Peyer's patch (tissue), 4 donors: ENCODE data around the gene PLAC1. TPM values are rescaled to one million over a fixed set of nuclear protein-coding genes. Genes with fewer than 3 reads are reported as not detected.

Experiments used
- DNase-seq, 3 donors: peaks; one replicate each; pipeline ENCODE4 v3.0.0-alpha.2; 2017 to 2019
- H3K27ac ChIP-seq, 4 donors: fragments of 200-600 bp; sonication (generic); one replicate each; pipeline ENCODE4 v1.5.1; 2016 to 2019
- H3K27me3 ChIP-seq, 2 donors: fragments of 200-600 bp; sonication (generic); one replicate each; pipeline ENCODE4 v1.5.1; 2019
- H3K36me3 ChIP-seq, 3 donors: fragments of 200-600 bp; sonication (generic); one replicate each; pipeline ENCODE4 v1.5.1; 2016 to 2019
- H3K4me1 ChIP-seq, 4 donors: fragments of 200-600 bp; sonication (generic); one replicate each; pipeline ENCODE4 v1.5.1; 2016 to 2019
- H3K4me3 ChIP-seq, 4 donors: fragments of 200-600 bp; sonication (generic); 1 replicate in 3 of 4; 2 replicates in 1 of 4; pipeline ENCODE4 v1.5.1; 2016 to 2019; ENCODE audit warnings: mild to moderate bottlenecking in 1 of 4
- H3K9me3 ChIP-seq, 4 donors: fragments of 200-600 bp; sonication (generic); one replicate each; pipeline ENCODE4 v1.5.1; 2016 to 2019; ENCODE audit warnings: mild to moderate bottlenecking in 1 of 4
- POLR2A ChIP-seq, 2 donors: fragments of 450-650 bp; IDR thresholded peaks; one replicate each; pipeline ENCODE4 v1.5.1; 2017; ENCODE audit warnings: antibody characterized with exemption in 2 of 2, mild to moderate bottlenecking in 2 of 2, moderate library complexity in 2 of 2
- total RNA-seq, 4 donors: library from RNA; depleted of rRNA; stranded (reverse); fragments of >200 nt; gene quantifications; one replicate each; pipeline ENCODE4 v1.1.0, GENCODE V29; 2016
- TF ChIP-seq, protein P1 (sequence below), 6 experiments: fragments of 450-650 bp in 4 of 6; fragments of 200-600 bp in 2 of 6; sonication (generic) in 1 of 6; IDR thresholded peaks; one replicate each; pipeline ENCODE4 v1.5.1; 2017 to 2019; ENCODE audit warnings: antibody characterized with exemption in 6 of 6, mild to moderate bottlenecking in 3 of 6, moderate library complexity in 1 of 6

Gene PLAC1
- total RNA-seq, 4 donors from 2014 or later: not detected

DNA sequence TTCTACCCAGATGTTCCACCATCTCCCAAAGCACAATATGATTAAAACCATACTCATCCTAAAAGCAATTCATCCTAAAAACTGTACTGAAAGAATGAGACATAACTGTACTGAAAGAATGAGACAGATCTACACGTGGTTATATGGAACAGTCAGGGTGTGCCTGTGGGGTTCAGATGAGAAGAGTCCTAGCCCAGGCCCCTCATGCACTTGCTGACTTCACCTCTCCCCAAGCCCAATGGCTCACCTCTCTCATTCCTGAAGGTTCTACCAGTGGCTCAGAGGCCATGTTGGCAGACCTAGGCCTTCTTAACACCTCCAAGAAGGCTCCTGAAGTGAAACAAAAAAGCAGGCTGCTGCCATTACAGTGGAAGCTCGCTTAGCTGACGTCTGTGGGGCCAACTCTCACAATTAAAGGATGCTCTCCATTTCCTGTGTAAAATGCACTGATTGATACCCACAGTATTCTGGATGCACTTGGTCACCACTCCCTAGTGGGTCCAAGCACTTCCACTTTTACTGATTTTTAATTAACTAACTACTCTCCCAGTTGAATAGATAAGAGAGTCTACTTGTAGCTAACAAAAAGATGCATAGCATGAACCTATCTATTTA lies 3.8 kb downstream of the PLAC1 start:
- no peak overlapping the region for H3K27ac ChIP-seq
- no peaks in the 10 kb centered on the region for H3K27me3 ChIP-seq
- TF ChIP-seq, protein P1, sequence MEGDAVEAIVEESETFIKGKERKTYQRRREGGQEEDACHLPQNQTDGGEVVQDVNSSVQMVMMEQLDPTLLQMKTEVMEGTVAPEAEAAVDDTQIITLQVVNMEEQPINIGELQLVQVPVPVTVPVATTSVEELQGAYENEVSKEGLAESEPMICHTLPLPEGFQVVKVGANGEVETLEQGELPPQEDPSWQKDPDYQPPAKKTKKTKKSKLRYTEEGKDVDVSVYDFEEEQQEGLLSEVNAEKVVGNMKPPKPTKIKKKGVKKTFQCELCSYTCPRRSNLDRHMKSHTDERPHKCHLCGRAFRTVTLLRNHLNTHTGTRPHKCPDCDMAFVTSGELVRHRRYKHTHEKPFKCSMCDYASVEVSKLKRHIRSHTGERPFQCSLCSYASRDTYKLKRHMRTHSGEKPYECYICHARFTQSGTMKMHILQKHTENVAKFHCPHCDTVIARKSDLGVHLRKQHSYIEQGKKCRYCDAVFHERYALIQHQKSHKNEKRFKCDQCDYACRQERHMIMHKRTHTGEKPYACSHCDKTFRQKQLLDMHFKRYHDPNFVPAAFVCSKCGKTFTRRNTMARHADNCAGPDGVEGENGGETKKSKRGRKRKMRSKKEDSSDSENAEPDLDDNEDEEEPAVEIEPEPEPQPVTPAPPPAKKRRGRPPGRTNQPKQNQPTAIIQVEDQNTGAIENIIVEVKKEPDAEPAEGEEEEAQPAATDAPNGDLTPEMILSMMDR (IDR thresholded peaks at IDR 0.05): no peak
- TF ChIP-seq POLR2A (IDR thresholded peaks at IDR 0.05): no peak
- H3K4me3 ChIP-seq: no peak overlapping the region
- no peaks in the 10 kb centered on the region for H3K9me3 ChIP-seq
- H3K4me1 ChIP-seq: no peaks in the 10 kb centered on the region
- no peak for DNase-seq
- no peaks in the 10 kb centered on the region for H3K36me3 ChIP-seq

DNA sequence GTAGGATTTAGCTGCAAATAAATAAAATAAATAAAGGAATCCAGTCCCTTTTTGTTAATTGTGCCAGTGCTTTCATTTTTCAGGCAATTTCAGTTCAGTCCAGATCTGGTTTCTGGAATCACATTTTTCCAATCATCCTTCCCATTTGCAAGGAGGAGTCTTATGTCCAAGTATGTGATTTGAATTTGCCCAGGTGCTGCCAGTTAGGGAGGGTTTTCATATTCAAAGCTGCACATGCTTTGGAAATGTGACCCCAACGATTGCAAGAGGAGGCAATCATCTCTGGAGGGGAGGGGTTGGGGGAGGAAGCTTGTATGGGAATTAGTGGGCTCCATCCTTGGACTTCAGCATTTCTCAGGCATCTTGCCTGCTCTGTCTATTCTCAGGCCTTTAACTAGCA lies 4.4 kb downstream of the PLAC1 start:
- TF ChIP-seq POLR2A (IDR thresholded peaks at IDR 0.05): no peak
- TF ChIP-seq, protein P1 (IDR thresholded peaks at IDR 0.05): no peak
- H3K36me3 ChIP-seq: no peaks in the 10 kb centered on the region
- no peak overlapping the region for H3K27ac ChIP-seq
- DNase-seq: no peak
- no peaks in the 10 kb centered on the region for H3K4me1 ChIP-seq
- H3K4me3 ChIP-seq: no peak overlapping the region
- H3K9me3 ChIP-seq: no peaks in the 10 kb centered on the region
- H3K27me3 ChIP-seq: no peaks in the 10 kb centered on the region

DNA sequence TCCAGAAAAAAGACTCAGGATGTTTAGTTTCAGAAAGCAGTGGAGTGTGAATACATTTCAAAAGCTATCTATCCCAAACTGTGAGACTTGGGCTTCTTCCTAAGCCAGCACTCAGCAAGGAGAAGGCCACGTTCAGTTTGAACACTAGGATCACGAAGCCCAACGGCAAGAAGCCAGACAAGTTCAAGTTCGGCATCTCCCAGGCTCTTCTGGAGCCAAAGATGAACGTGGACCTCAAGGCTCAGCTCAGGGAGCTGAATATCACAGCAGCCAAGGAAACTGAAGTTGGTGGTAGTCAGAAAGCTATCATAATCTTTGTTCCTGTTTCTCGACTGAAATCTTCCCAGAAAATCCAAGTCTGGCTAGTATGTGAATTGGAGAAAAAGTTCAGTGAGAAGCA lies 7.6 kb downstream of the PLAC1 start:
- Histone ChIP-seq H3K27ac (no peak overlapping the region), H3K27me3 (no peaks in the 10 kb centered on the region), H3K4me3 (no peak overlapping the region), H3K4me1 (no peaks in the 10 kb centered on the region), H3K36me3 (no peaks in the 10 kb centered on the region), H3K9me3 (no peaks in the 10 kb centered on the region)
- TF ChIP-seq POLR2A (IDR thresholded peaks at IDR 0.05): no peak
- TF ChIP-seq, protein P1 (IDR thresholded peaks at IDR 0.05): no peak
- no peak for DNase-seq

DNA sequence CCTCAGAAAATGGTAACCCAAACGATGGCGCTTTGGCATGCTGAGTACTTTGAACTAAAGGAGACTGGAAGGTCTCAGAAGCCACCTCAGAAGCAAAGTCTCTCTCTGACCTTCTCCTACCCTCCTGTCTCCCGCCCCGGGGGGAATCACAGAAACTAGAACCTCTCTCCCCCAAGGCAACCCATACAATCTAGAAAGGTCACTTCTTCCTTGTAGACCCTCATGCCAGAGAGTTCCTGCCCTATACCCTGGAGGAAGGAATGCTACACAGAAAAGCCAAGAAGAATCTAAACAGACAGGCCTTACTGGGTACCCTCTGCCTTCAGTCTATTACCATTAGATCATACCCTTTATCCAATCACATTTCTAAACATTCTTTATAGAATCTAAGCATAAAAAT lies 8.5 kb downstream of the PLAC1 start:
- Histone ChIP-seq H3K4me1 (no peaks in the 10 kb centered on the region), H3K9me3 (no peaks in the 10 kb centered on the region), H3K27ac (no peak overlapping the region), H3K4me3 (no peak overlapping the region), H3K27me3 (no peaks in the 10 kb centered on the region), H3K36me3 (no peaks in the 10 kb centered on the region)
- no peak for TF ChIP-seq POLR2A (IDR thresholded peaks at IDR 0.05)
- TF ChIP-seq, protein P1 (IDR thresholded peaks at IDR 0.05): no peak
- DNase-seq: no peak

DNA sequence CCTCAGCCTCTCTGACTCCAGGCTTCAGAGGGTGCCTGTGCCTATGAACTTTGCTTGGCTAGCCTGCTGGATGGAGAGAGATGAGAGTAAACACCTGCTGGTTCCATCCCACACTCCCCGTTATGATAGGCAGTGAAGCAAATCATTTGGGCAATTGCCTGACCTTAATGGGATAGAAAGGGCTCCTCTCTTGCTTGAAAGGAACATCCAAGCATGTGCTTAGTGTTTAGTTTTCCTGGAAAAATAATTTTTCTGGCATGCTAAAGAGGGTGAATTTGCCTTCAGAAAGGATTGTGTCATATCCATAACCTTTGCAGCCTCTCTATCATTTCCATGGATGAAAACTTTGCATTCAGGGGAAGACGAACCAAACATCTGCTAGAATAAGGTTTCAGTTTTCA lies 10.8 kb downstream of the PLAC1 start:
- Histone ChIP-seq H3K4me1 (no peaks in the 10 kb centered on the region), H3K4me3 (no peak overlapping the region), H3K36me3 (no peaks in the 10 kb centered on the region), H3K27ac (no peak overlapping the region), H3K9me3 (no peaks in the 10 kb centered on the region), H3K27me3 (no peaks in the 10 kb centered on the region)
- no peak for DNase-seq
- no peak for TF ChIP-seq POLR2A (IDR thresholded peaks at IDR 0.05)
- TF ChIP-seq, protein P1 (IDR thresholded peaks at IDR 0.05): no peak

DNA sequence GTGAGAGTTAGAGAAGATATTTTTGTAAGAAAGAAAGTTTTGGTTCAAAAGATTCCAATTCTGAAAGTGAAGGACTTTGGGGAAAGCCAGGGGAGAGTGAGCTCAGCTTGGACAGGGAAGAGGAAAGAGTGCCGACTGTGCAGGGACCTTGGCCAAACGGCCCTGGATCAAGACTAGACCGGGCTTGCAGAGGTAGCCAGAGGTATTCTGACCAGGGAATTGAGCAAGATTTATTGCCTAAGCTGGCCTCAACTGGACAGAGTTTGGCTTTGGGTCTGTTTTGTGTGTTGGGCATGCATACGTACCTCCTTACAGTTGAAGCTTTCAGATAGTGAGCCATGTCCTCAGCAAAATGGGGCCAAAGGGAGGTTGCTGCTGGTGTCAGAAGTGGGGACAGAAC lies 11.6 kb downstream of the PLAC1 start:
- no peaks in the 10 kb centered on the region for H3K36me3 ChIP-seq
- no peaks in the 10 kb centered on the region for H3K4me1 ChIP-seq
- TF ChIP-seq, protein P1 (IDR thresholded peaks at IDR 0.05): no peak
- no peak for TF ChIP-seq POLR2A (IDR thresholded peaks at IDR 0.05)
- no peak overlapping the region for H3K27ac ChIP-seq
- no peaks in the 10 kb centered on the region for H3K9me3 ChIP-seq
- DNase-seq: no peak
- no peak overlapping the region for H3K4me3 ChIP-seq
- H3K27me3 ChIP-seq: no peaks in the 10 kb centered on the region
